Keratinocyte (primary cell): ENCODE results near the gene MRPL52. TPM values are rescaled to one million over a fixed set of nuclear protein-coding genes. Genes with fewer than 3 reads are reported as not detected.

Source experiments
- DNase-seq: peaks from one replicate; pipeline ENCODE4 v3.0.0-alpha.2; 2011; ENCODE audit warnings: low read depth, missing footprints, low spot score
- FAIRE-seq: peaks from 2 replicates; lab custom pipeline; 2011; peaks lifted over from hg19 to GRCh38; lab: Jason Lieb, UNC
- H2AFZ ChIP-seq: 2 replicates; pipeline ENCODE4 v1.6.0; 2012; ENCODE audit warnings: low read length, control low read depth, inconsistent platforms; ENCODE audit not compliant: control insufficient read depth
- H3K27ac ChIP-seq: 2 replicates; pipeline ENCODE4 v1.5.1; 2011; ENCODE audit warnings: low read length; ENCODE audit not compliant: control insufficient read depth, insufficient read depth
- H3K27me3 ChIP-seq: 3 replicates; pipeline ENCODE4 v1.6.0; 2011; ENCODE audit warnings: low read length; ENCODE audit not compliant: control insufficient read depth, insufficient read depth; ENCODE audit errors: extremely low read depth
- H3K36me3 ChIP-seq, 2 experiments: 2 replicates in 1 of 2; 3 replicates in 1 of 2; pipeline ENCODE4 v1.5.1; 2011; ENCODE audit warnings: low read length in 2 of 2, mild to moderate bottlenecking in 1 of 2; ENCODE audit not compliant: control insufficient read depth in 2 of 2, insufficient read depth in 2 of 2; ENCODE audit errors: extremely low read depth in 1 of 2
- H3K4me1 ChIP-seq: 3 replicates; pipeline ENCODE4 v1.5.1; 2011; ENCODE audit warnings: low read length; ENCODE audit not compliant: control insufficient read depth, insufficient read depth; ENCODE audit errors: extremely low read depth
- H3K4me2 ChIP-seq: 3 replicates; pipeline ENCODE4 v1.6.0; 2011; ENCODE audit warnings: low read depth, low read length; ENCODE audit not compliant: control insufficient read depth, insufficient read depth; ENCODE audit errors: extremely low read depth
- H3K4me3 ChIP-seq, 3 experiments: fragments of 200-600 bp in 1 of 3; sonication (generic) in 1 of 3; 2 replicates in 2 of 3; 3 replicates in 1 of 3; pipeline ENCODE4 v1.5.1; 2011 to 2016; ENCODE audit warnings: low read length in 3 of 3, mild to moderate bottlenecking in 3 of 3, control low read depth in 2 of 3, inconsistent platforms in 1 of 3, low read depth in 1 of 3, mixed read lengths in 1 of 3, mixed run types in 1 of 3, moderate library complexity in 1 of 3; ENCODE audit not compliant: control insufficient read depth in 2 of 3, insufficient read depth in 2 of 3; ENCODE audit errors: extremely low read depth in 1 of 3
- H3K79me2 ChIP-seq: 2 replicates; pipeline ENCODE4 v1.6.0; 2012; ENCODE audit warnings: low read length; ENCODE audit not compliant: control insufficient read depth, insufficient read depth
- H3K9ac ChIP-seq: 3 replicates; pipeline ENCODE4 v1.6.0; 2011; ENCODE audit warnings: low read length; ENCODE audit not compliant: control insufficient read depth, insufficient read depth; ENCODE audit errors: extremely low read depth
- H3K9me1 ChIP-seq: 3 replicates; pipeline ENCODE4 v1.6.0; 2011; ENCODE audit warnings: low read length; ENCODE audit not compliant: control insufficient read depth, insufficient read depth; ENCODE audit errors: extremely low read depth
- H3K9me3 ChIP-seq: 2 replicates; pipeline ENCODE4 v1.5.1; 2012; ENCODE audit warnings: low read depth, low read length; ENCODE audit not compliant: control insufficient read depth
- H4K20me1 ChIP-seq: 3 replicates; pipeline ENCODE4 v1.6.0; 2011; ENCODE audit warnings: low read length; ENCODE audit not compliant: control insufficient read depth, insufficient read depth; ENCODE audit errors: extremely low read depth
- CTCF ChIP-seq, 3 experiments: IDR thresholded peaks in 1 of 3; conservative IDR thresholded peaks in 1 of 3; optimal IDR thresholded peaks in 1 of 3; 2 replicates in 2 of 3; 3 replicates in 1 of 3; pipeline versions ENCODE3 to v1.5.1; 2011; ENCODE audit warnings: low read length in 3 of 3, mild to moderate bottlenecking in 3 of 3, moderate library complexity in 2 of 3, control low read depth in 1 of 3, inconsistent platforms in 1 of 3; ENCODE audit not compliant: insufficient read depth in 2 of 3; ENCODE audit errors: extremely low read depth in 1 of 3
- EZH2 ChIP-seq: IDR thresholded peaks from one replicate; pipeline ENCODE4 v1.6.1; 2012; ENCODE audit warnings: inconsistent platforms, mild to moderate bottlenecking, low read length, moderate library complexity
- dilution Hi-C: fragments of 300-500 bp; cut with MboI; formaldehyde crosslinking; loops from one replicate; pipeline ENCODE4 v1.7.0; 2020; ENCODE audit warnings: low sequenced_read_pairs; ENCODE audit not compliant: extremely low pct_ligation_motif_present
- polyA plus RNA-seq, 5 experiments: library from polyadenylated mRNA; depleted of rRNA in 3 of 5; stranded (reverse) in 3 of 5; stranded (forward) in 1 of 5; unstranded in 1 of 5; fragments of >200 nt; gene quantifications; 1 replicate in 1 of 5; 2 replicates in 3 of 5; 3 replicates in 1 of 5; pipeline versions ENCODE4 v1.2.1 to v1.2.3, GENCODE V29; 2011 to 2012; ENCODE audit warnings: missing spikeins in 2 of 5, low read depth in 1 of 5, low replicate concordance in 1 of 5

Gene MRPL52
- polyA plus RNA-seq, 1 donor (not counting 4 experiments of a cell fraction or from before 2014, with no cell fraction given) = 104 TPM

DNA sequence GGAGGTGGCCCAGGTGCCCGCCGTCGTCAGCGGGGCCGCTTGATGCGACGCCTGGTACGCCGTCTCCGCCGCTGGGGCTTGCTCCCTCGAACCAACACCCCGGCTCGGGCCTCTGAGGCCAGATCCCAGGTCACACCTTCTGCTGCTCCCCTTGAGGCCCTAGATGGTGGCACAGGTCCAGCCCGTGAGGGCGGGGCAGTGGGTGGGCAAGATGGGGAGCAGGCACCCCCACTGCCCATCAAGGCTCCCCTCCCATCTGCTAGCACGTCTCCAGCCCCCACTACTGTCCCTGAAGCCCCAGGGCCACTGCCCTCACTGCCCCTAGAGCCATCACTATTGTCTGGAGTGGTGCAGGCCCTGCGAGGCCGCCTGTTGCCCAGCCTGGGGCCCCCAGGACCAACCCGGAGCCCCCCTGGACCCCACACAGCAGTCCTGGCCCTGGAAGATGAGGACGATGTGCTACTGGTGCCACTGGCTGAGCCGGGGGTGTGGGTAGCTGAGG is 47.4 kb downstream of the MRPL52 start:
- H3K79me2 ChIP-seq = peaks cover 25% of the 10 kb centered on the region
- peaks cover 42 to 47% of the 10 kb centered on the region in 2 experiments for H3K36me3 ChIP-seq
- TF ChIP-seq EZH2 (no peak), CTCF (optimal IDR thresholded peaks at IDR 0.05 in 1 of 3, IDR thresholded peaks at IDR 0.05 in 1 of 3, conservative IDR thresholded peaks at IDR 0.05 in 1 of 3; ENCODE audit: extremely low read depth in 1 of 3, insufficient read depth in 2 of 3, low read length in 3 of 3) (no peak)
- no peaks in the 10 kb centered on the region for H3K9me1 ChIP-seq
- no peak overlapping the region for H3K4me3 ChIP-seq
- no peak overlapping the region for H3K27ac ChIP-seq
- H2AFZ ChIP-seq = no peak overlapping the region
- FAIRE-seq (no peak), DNase-seq (no peak)
- H3K9me3 ChIP-seq = no peaks in the 10 kb centered on the region
- H3K27me3 ChIP-seq = no peaks in the 10 kb centered on the region
- H3K4me1 ChIP-seq = peaks cover 8% of the 10 kb centered on the region
- dilution Hi-C loops = no loop called here
- no peaks in the 10 kb centered on the region for H4K20me1 ChIP-seq
- no peak overlapping the region for H3K4me2 ChIP-seq
- H3K9ac ChIP-seq = no peak overlapping the region

GRCh38 chr14:22878271-22879246 is 48.9 kb downstream of the MRPL52 start:
- Histone ChIP-seq H3K79me2 (peaks cover 14% of the 10 kb centered on the region), H3K9ac (no peak overlapping the region), H3K36me3 (peaks cover 42 to 47% of the 10 kb centered on the region in 2 experiments), H3K4me3 (no peak overlapping the region), H3K4me1 (peaks cover 8% of the 10 kb centered on the region), H2AFZ (no peak overlapping the region), H3K27me3 (no peaks in the 10 kb centered on the region), H4K20me1 (no peaks in the 10 kb centered on the region), H3K27ac (no peak overlapping the region), H3K9me3 (no peaks in the 10 kb centered on the region), H3K4me2 (no peak overlapping the region), H3K9me1 (no peaks in the 10 kb centered on the region)
- DNase-seq = no peak
- no peak for FAIRE-seq
- TF ChIP-seq CTCF (optimal IDR thresholded peaks at IDR 0.05 in 1 of 3, IDR thresholded peaks at IDR 0.05 in 1 of 3, conservative IDR thresholded peaks at IDR 0.05 in 1 of 3; ENCODE audit: extremely low read depth in 1 of 3, insufficient read depth in 2 of 3, low read length in 3 of 3) (no peak), EZH2 (no peak)
- dilution Hi-C loops = no loop called here
